Endothelial cell of umbilical vein (primary cell): ENCODE results near the gene SLC1A4. TPM values are rescaled to one million over a fixed set of nuclear protein-coding genes. Genes with fewer than 3 reads are reported as not detected.
A peak's percentile ranks its signal among the peaks of the same experiment; 100 is the strongest.

Experiments
- BruUV-seq: library from RNA; stranded (reverse); fragments of 400-500 nt; replicated peaks from 2 replicates; lab custom pipeline; 2021; lab: Mats Ljungman, UMichigan
- CTCF ChIA-PET: fragments of 300-600, 350-600 bp; sonication (Branson Sonifier 250); formaldehyde crosslinking; loops from one replicate; lab custom pipeline; 2021; ENCODE audit warnings: antibody characterized with exemption, inconsistent platforms; lab: Charles Lee
- POLR2A ChIA-PET: fragments of 300-600, 350-600 bp; sonication (Branson Sonifier 250); formaldehyde crosslinking; loops from one replicate; lab custom pipeline; 2021; ENCODE audit warnings: antibody characterized with exemption, inconsistent platforms; lab: Charles Lee
- DNase-seq: peaks from one replicate; pipeline ENCODE4 v3.0.0-alpha.2; 2011; ENCODE audit warnings: low read depth, low spot score
- FAIRE-seq: peaks from 2 replicates; lab custom pipeline; 2011; peaks lifted over from hg19 to GRCh38; lab: Jason Lieb, UNC
- H2AFZ ChIP-seq: 2 replicates; pipeline ENCODE4 v1.6.0; 2012; ENCODE audit warnings: low read depth, low read length, control low read depth, inconsistent platforms
- H3K27ac ChIP-seq: 2 replicates; pipeline ENCODE4 v1.5.1; 2011; ENCODE audit warnings: low read depth, mild to moderate bottlenecking, control low read depth, low read length, moderate library complexity; ENCODE audit not compliant: insufficient read depth
- H3K27me3 ChIP-seq, 2 experiments: 2 replicates each; pipeline versions ENCODE4 v1.6.0 to v1.6.1; 2011; ENCODE audit warnings: low read length in 2 of 2, mixed read lengths in 1 of 2; ENCODE audit not compliant: control insufficient read depth in 2 of 2, insufficient read depth in 2 of 2
- H3K36me3 ChIP-seq, 2 experiments: 2 replicates in 1 of 2; 3 replicates in 1 of 2; pipeline ENCODE4 v1.5.1; 2011; ENCODE audit warnings: low read length in 2 of 2, mild to moderate bottlenecking in 1 of 2, moderate library complexity in 1 of 2; ENCODE audit not compliant: control insufficient read depth in 2 of 2, insufficient read depth in 2 of 2; ENCODE audit errors: extremely low read depth in 1 of 2
- H3K4me1 ChIP-seq: 3 replicates; pipeline ENCODE4 v1.5.1; 2011; ENCODE audit warnings: mild to moderate bottlenecking, low read length; ENCODE audit not compliant: control insufficient read depth, insufficient read depth; ENCODE audit errors: extremely low read depth
- H3K4me2 ChIP-seq: 2 replicates; pipeline ENCODE4 v1.6.1; 2011; ENCODE audit warnings: low read length, control low read depth, mixed read lengths; ENCODE audit not compliant: insufficient read depth
- H3K4me3 ChIP-seq, 3 experiments: fragments of 200-600 bp in 1 of 3; sonication (generic), shearing (Covaris generic) in 1 of 3; replicated peaks in 1 of 3; 2 replicates each; pipeline ENCODE4 v1.5.1; 2011 to 2016; ENCODE audit warnings: control low read depth in 3 of 3, low read length in 3 of 3, mild to moderate bottlenecking in 2 of 3, inconsistent platforms in 1 of 3, low read depth in 1 of 3, moderate library complexity in 1 of 3; ENCODE audit not compliant: insufficient read depth in 1 of 3
- H3K79me2 ChIP-seq: 2 replicates; pipeline ENCODE4 v1.6.0; 2012; ENCODE audit warnings: low read length, inconsistent platforms; ENCODE audit not compliant: control insufficient read depth, insufficient read depth
- H3K9ac ChIP-seq: replicated peaks from 2 replicates; pipeline ENCODE3; 2011; ENCODE audit warnings: low read length, control low read depth; ENCODE audit not compliant: insufficient read depth; ENCODE audit errors: extremely low read depth
- H3K9me1 ChIP-seq: replicated peaks from 3 replicates; pipeline ENCODE4 v1.6.0; 2011; ENCODE audit warnings: mild to moderate bottlenecking, low read length; ENCODE audit not compliant: control insufficient read depth, insufficient read depth; ENCODE audit errors: extremely low read depth
- H3K9me3 ChIP-seq: replicated peaks from 2 replicates; pipeline ENCODE4 v1.5.1; 2012; ENCODE audit warnings: low read length, inconsistent platforms; ENCODE audit not compliant: control insufficient read depth, insufficient read depth
- H4K20me1 ChIP-seq: replicated peaks from 2 replicates; pipeline ENCODE3; 2011; ENCODE audit warnings: mild to moderate bottlenecking, low read length; ENCODE audit not compliant: control insufficient read depth, insufficient read depth; ENCODE audit errors: extremely low read depth
- FOS ChIP-seq: IDR thresholded peaks from 2 replicates; pipeline ENCODE4 v1.6.1; 2011; ENCODE audit warnings: mild to moderate bottlenecking, low read length, moderate library complexity, borderline replicate concordance; ENCODE audit not compliant: insufficient read depth
- GATA2 ChIP-seq: IDR thresholded peaks from 2 replicates; pipeline ENCODE4 v1.7.0; 2011; ENCODE audit warnings: low read depth, mild to moderate bottlenecking, moderate library complexity, mixed read lengths, low read length; ENCODE audit not compliant: insufficient read length, insufficient read depth
- JUN ChIP-seq: IDR thresholded peaks from 2 replicates; pipeline ENCODE4 v1.6.1; 2011; ENCODE audit warnings: borderline replicate concordance, low read depth; ENCODE audit not compliant: insufficient read length, insufficient read depth
- MYC ChIP-seq: IDR thresholded peaks from one replicate; pipeline ENCODE4 v1.6.1; 2011; ENCODE audit warnings: mild to moderate bottlenecking, low read depth, low read length
- dilution Hi-C: fragments of 300-500 bp; cut with MboI; formaldehyde crosslinking; loops from one replicate; pipeline ENCODE4 v1.15.0; 2019; ENCODE audit warnings: low sequenced_read_pairs; ENCODE audit not compliant: extremely low pct_ligation_motif_present
- intact Hi-C: fragments of 100-400 bp; cut with micrococcal nuclease; formaldehyde crosslinking; loops from one replicate; pipeline ENCODE4 v1.10.0; 2022
- polyA plus RNA-seq, 4 experiments: library from polyadenylated mRNA; depleted of rRNA in 3 of 4; stranded (reverse) in 3 of 4; unstranded in 1 of 4; fragments of >200 nt; gene quantifications; 2 replicates each; pipeline versions ENCODE4 v1.2.1 to v1.2.3, GENCODE V29; 2011 to 2012; ENCODE audit warnings: missing spikeins in 1 of 4
- total RNA-seq: library from RNA; stranded (reverse); gene quantifications from 2 replicates; pipeline ENCODE4 v1.2.3, GENCODE V29; 2021
- TF ChIP-seq, protein P1 (sequence below), 2 donors: IDR thresholded peaks; 1 replicate in 1 of 2; 2 replicates in 1 of 2; pipeline ENCODE4 v1.5.1; 2011; ENCODE audit warnings: low read length in 2 of 2, mild to moderate bottlenecking in 2 of 2, moderate library complexity in 2 of 2, control low read depth in 1 of 2, inconsistent platforms in 1 of 2, low read depth in 1 of 2; ENCODE audit not compliant: insufficient read depth in 1 of 2; ENCODE audit errors: extremely low read depth in 1 of 2
- TF ChIP-seq, protein P2 (sequence below): IDR thresholded peaks from 2 replicates; pipeline ENCODE4 v1.6.1; 2011; ENCODE audit not compliant: insufficient read depth, insufficient read length

Gene SLC1A4
- total and polyA plus RNA-seq, 2 donors (not counting 3 experiments of a cell fraction or from before 2014, with no cell fraction given): 9.9 to 13.9 TPM

DNA sequence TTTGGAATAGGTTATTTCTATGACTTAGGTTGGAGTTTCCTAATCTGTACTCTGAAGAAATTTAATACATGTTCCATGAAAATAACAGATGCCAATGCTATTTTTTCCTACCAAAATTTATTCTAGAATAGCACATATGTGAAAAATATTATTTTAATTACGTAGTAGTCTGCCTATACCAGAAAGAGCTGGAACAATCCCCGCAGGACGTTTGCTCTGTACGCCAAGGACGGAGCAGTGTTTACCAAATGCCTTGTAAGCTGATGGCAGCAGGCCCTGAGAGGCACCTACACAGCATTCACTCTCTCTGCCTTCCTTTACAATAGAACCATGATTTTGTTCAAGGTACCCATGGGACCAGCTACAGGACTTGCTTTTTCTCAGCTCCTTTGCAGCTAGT, 16.8 kb upstream of the SLC1A4 start:
- dilution Hi-C loops (no loop called here), intact Hi-C loops (no loop called here)
- Histone ChIP-seq H3K9ac (no peak overlapping the region), H3K4me1 (peaks cover 7% of the 10 kb centered on the region), H3K36me3 (no peaks in the 10 kb centered on the region), H3K27me3 (peaks cover 2 to 3% of the 10 kb centered on the region in 2 experiments), H2AFZ (no peak overlapping the region), H3K79me2 (no peaks in the 10 kb centered on the region), H3K4me3 (no peak overlapping the region), H4K20me1 (no peaks in the 10 kb centered on the region), H3K27ac (no peak overlapping the region), H3K9me1 (no peaks in the 10 kb centered on the region), H3K9me3 (no peaks in the 10 kb centered on the region), H3K4me2 (no peak overlapping the region)
- DNase-seq: no peak
- BruUV-seq: no TSS peak
- ChIA-PET POLR2A (no interaction called here), CTCF (interaction anchor here (0.6 to 1.9 kb wide), 5 partner anchors 8 to 197 kb away, joined by 3 to 6 read pairs (median 4); no protein-coding TSS in a partner anchor)
- TF ChIP-seq, protein P1, sequence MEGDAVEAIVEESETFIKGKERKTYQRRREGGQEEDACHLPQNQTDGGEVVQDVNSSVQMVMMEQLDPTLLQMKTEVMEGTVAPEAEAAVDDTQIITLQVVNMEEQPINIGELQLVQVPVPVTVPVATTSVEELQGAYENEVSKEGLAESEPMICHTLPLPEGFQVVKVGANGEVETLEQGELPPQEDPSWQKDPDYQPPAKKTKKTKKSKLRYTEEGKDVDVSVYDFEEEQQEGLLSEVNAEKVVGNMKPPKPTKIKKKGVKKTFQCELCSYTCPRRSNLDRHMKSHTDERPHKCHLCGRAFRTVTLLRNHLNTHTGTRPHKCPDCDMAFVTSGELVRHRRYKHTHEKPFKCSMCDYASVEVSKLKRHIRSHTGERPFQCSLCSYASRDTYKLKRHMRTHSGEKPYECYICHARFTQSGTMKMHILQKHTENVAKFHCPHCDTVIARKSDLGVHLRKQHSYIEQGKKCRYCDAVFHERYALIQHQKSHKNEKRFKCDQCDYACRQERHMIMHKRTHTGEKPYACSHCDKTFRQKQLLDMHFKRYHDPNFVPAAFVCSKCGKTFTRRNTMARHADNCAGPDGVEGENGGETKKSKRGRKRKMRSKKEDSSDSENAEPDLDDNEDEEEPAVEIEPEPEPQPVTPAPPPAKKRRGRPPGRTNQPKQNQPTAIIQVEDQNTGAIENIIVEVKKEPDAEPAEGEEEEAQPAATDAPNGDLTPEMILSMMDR (IDR thresholded peaks at IDR 0.05; ENCODE audit: extremely low read depth in 1 of 2, insufficient read depth in 1 of 2, low read depth in 1 of 2, low read length in 2 of 2): no peak
- TF ChIP-seq GATA2 (no peak), MYC (no peak)
- TF ChIP-seq, protein P2, sequence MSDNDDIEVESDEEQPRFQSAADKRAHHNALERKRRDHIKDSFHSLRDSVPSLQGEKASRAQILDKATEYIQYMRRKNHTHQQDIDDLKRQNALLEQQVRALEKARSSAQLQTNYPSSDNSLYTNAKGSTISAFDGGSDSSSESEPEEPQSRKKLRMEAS: no peak
- no peak for FAIRE-seq

DNA sequence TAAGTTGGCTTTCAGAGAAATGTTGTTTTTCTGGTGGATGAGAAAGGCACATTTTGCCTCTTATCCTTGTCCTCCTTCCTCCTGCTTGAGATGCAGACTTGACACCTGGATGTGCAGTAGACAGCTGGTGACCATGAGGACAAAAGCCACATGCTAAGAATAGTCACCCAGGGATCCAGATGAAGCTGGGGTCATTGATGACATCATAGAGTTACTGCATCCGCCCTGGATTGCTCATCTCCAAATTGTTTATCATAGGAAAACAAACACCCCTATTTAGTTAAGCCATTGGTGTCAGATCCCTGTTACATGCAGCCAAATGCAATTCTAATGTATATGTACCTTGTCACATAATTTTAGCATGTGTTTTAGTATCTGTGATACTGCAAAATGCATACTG, 16.3 kb upstream of the SLC1A4 start:
- no peak overlapping the region for H2AFZ ChIP-seq
- H3K4me1 ChIP-seq: peaks cover 7% of the 10 kb centered on the region
- POLR2A ChIA-PET: no interaction called here
- H3K4me2 ChIP-seq: no peak overlapping the region
- no peak overlapping the region for H3K27ac ChIP-seq
- H4K20me1 ChIP-seq: no peaks in the 10 kb centered on the region
- TF ChIP-seq JUN (peak; percentile 19), FOS (no peak)
- H3K9ac ChIP-seq: no peak overlapping the region
- intact Hi-C loops: no loop called here
- CTCF ChIA-PET: interaction anchor here (0.6 to 1.9 kb wide), 6 partner anchors 9 to 196 kb away, joined by 3 to 6 read pairs (median 4); no protein-coding TSS in a partner anchor
- no peaks in the 10 kb centered on the region for H3K36me3 ChIP-seq
- BruUV-seq: no TSS peak
- H3K4me3 ChIP-seq: no peak overlapping the region
- peaks cover 0 to under 1% of the 10 kb centered on the region in 2 experiments for H3K27me3 ChIP-seq
- H3K79me2 ChIP-seq: no peaks in the 10 kb centered on the region
- FAIRE-seq (no peak), DNase-seq (no peak)
- dilution Hi-C loops: no loop called here
- no peaks in the 10 kb centered on the region for H3K9me1 ChIP-seq
- no peaks in the 10 kb centered on the region for H3K9me3 ChIP-seq
